HG02763 (cell line): ENCODE data around the gene RHBDF2.
"Not testable (repeated sequence)": the region's sequence is repeated elsewhere in the genome, so short reads cannot be mapped to it uniquely, and the experiment has no call there.

Source experiments
- ATAC-seq: cut with Tn5 transposase; IDR thresholded peaks from one replicate; pipeline ENCODE4 v1.9.1; 2021; ENCODE audit warnings: mild to moderate bottlenecking, moderate library complexity; ENCODE audit not compliant: unreplicated experiment

RHBDF2 gene

GRCh38 chr17:76525513-76525833, 24.2 kb upstream of the RHBDF2 start:
- ATAC-seq, result not testable (repeated sequence)

- ATAC-seq, result no peak
These were observed 23.6 kb upstream of the RHBDF2 start for GRCh38 chr17:76524598-76525512.

DNA sequence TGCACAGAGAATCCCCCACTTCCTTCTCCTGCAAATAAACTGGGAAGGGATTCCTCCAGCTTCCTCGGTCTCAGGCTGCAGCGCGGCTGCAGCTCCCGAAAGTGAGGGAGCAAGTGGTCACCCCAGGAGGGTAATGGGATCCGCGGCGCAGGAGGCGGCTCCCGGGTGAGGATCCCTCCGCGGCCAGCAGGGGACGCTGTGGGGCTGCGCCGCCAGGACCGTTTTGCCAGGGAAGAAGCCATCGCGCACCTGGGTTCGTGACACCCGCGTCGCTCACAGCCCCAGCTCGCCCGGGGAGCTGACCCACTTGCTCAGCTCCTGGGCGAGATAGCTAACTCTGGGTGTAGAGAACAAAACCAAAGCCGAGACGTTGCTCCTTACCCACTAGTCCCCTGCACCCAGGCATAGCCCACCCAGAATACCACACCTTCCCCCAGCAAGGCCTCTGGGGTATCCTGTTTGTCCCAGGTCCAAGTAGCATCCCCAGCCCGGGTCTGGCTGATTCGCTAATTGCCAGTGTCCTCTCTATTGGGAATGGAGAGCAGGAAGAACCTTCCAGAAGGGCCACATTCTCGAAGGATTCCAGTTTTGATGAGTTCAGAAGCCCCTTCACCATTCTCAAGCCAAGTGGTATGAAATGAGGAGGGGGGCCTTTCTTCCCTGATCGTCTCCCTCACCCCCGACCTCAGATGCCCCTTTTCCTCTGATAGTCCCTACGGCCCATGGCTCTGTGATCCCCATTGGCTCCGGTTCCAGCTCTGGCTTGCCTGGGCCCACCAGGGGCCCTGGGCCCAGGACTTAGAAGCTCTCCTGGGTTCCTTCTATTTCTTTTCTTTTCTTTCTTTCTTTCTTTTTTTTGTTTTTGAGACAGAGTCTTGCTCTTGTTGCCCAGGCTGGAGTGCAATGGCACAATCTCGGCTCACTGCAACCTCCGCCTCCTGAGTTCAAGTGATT, 22.1 kb upstream of the RHBDF2 start:
- ATAC-seq, result no peak

- ATAC-seq, result not testable (repeated sequence)
These were observed 20.5 kb upstream of the RHBDF2 start for GRCh38 chr17:76521683-76522082.

DNA sequence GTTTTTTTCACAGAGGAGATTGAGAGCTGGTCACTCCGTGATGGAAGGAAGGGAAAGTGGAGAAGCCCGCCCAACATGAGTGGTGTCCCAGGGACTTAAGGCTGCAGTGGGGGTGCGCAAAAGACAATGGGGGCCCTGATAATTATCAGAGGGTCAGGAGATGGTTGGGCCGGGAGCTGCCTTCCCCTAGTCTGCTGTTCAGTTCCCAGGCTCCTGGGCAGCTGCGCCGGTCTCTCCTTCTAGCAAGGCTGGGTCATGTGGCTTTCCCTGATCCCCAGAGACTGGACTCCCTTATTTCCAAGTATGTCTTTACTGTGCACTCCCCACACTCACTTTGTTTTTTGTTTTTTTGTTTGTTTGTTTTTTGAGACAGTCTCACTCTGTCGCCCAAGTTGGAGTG, 20.0 kb upstream of the RHBDF2 start:
- ATAC-seq, result no peak

DNA sequence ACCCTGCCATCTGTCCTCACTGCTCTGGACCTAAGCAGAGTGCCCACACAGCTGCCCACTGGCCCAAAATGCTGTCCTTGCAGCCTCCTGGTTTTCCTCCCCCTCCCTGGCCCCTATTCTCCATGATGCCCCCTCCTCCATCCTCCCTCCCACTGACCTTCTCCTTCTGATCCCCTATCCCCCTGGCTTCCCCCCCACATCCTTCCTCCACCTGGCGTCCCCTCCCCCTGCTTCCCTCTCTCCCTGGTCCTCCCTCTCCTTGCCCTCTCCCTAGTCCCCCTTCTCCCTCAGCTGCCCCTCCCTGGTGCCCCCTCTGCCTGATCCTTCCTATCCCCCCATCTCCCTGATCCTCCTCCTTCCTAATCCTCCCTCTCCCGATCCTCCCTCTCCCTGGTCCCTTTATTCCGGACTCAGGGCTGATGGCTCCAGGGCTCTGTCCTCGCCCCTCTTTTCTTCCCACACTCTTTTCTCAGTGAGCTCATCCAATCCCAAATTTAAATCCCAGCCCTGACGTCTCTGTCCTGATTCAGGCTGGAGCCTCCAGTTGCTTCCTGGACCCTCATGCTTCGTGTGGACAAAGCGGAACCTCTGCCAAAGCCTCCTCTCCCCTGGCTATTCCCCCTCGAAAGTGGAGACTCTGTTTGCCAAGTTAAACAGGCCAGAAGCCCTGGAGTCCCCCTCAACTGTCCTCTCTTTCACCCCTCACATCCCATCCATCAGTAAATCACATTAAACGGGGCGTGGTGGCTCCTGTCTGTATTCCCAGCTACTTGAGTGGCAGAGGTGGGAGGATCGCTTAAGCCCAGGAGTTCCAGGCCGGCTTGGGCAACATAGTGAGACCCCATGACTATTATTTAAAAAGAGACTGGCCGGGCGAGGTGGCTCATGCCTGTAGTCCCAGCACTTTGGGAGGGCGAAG, 18.1 kb upstream of the RHBDF2 start:
- no peak for ATAC-seq

- ATAC-seq, result no peak
These were observed 16.4 kb upstream of the RHBDF2 start for GRCh38 chr17:76517638-76518038.

- ATAC-seq, result peak; percentile 49
These were observed 14.2 kb upstream of the RHBDF2 start for GRCh38 chr17:76515274-76515949.

DNA sequence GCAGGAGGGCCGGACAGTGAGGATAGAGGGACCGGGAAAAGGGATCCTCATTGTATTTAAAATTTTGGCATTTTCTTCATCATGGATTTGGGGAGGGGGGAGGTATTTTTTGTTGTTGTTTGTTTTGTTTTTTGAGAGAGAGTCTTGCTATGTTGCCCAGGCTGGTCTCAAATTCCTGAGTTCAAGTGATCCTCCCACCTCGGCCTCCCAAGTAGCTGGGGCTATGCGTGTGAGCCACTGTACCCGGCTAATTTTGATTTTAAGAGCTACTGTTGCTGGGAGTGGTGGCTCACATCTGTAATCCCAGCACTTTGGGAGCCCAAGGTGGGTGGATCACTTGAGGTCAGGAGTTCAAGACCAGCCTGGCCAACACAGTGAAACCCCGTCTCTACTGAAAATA, 13.1 kb upstream of the RHBDF2 start:
- ATAC-seq, result not testable (repeated sequence)

- no peak for ATAC-seq
These were observed 12.1 kb upstream of the RHBDF2 start for GRCh38 chr17:76513306-76513692.

DNA sequence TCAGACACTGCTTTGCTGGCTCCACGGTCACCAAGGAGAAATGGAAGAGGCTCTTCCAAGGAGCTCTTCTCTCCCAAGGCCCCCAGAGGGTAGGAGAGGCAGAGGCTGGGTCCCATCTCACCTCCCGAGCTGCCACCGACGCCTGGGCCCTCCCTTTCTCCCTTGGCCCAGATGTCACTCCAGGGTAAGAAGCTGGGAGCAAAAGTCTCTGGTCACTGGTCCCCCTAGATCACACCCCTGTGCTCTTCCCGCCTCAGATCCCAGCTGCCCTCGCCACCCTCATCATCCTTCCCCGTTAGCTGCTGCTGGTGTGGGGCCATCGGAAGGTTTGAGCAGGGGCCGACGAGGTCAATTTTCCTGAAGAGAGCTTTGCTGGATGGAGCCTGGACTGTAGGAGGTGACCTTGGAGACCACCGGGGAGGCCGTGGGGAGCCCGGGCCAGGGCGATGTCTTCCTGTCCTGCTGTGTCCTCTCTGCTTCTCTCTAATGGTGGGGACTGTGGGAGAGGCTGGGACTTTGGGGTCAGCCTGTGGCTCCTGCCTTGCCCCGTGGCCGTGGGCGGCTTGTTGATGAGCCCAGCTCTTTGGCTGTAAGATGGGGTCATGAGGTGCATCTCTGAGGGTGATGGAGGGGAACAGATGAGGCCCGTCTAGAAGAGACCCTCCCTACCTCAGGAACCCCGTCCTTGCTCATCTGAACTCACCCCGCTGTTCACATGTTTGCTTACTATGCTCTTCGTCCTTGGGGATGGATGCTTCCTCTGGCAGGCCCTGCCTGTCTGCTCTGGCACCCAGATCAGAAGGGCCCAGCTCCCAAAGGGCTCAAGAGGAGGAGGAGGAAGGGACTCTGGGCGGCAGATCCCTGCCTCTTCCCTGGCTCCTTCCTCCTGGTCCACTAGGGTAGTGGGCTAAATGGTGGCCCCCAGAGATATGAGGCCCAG, 11.4 kb upstream of the RHBDF2 start:
- no peak for ATAC-seq

GRCh38 chr17:76511668-76512365, 10.6 kb upstream of the RHBDF2 start:
- no peak for ATAC-seq

DNA sequence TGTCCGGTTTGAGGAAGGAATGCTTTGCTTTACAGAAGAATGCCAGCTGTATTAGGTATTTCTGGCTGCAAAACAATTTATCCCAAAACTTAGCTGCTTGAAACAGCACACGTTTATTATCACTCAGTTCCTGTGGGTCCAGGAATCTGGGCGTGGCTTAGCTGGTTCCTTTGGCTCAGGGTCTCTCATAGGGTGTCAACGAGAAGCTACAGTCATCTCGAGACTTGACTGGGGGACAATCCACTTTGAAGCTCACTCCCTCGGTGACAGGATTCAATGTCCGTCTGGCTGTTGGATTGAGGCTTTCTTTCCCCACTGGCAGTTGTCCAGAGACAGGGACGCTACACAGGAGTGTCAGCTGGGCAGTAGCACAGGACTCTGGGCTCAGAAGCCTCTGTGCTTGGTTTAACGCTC, 9.6 kb upstream of the RHBDF2 start:
- no peak for ATAC-seq

GRCh38 chr17:76508472-76509063, 7.3 kb upstream of the RHBDF2 start:
- not testable (repeated sequence) for ATAC-seq

DNA sequence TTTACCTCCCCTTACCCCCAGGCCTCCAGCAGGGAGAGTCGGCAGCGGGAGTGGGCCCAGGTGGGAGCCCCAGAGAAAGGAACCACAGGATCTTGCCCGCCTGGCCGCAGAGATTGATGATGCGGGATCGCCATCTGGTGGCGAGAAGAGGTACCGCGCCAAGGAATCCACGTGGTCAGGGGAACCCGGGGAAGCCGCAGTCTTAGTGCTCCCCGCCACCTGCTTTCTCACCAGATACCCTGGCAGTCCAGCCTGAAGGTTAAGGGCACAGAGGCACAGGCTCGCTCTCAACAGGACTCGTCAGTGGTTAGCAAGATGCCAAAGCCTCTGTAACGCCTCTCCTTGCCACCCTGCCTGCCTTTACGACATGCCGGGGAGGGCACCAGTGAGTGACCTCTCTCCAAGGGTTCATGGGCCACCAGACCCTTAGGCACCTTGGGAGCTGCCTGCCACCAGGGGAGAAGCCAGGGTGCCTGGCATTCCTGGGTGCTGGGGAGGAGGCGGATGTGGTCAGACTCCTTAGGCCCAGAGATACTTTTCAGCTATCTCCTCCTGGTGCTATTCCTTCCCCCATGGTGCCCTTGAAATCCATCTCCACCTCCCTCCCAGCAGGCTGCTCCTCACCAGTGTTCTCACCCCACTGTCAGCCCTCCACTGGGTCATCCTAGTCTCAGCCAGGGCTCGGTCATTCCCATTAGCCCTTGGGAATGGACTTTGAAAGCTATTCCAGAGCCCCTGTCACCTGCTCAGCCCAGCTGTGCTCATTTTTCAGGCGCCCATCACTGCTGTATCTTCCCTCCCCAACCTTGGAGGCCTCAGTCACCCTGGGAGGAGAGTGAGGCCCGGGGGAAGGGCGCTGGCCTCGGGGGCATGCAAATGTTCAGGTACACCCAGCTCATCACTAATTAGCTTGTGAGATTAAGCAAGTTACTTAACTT, 5.5 kb upstream of the RHBDF2 start:
- no peak for ATAC-seq

DNA sequence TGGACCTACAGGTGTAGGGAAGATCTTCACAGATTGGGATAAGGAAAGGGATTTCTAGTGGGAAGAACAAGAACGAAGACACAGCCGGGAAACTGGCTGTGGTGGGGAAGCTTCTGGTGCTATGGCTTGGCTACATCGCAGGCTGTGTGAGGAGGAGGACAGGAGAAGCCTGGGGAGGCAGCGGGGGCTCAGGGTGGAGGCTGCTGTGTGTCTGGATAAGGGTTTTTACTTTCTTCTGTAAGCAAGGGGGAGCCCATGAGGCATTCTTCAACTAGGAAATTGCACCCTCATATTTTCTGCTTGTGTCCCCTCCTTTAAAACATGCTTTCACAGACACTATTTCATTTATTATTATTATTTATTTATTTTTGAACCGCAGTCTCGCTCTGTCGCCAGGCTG, 2.9 kb upstream of the RHBDF2 start:
- no peak for ATAC-seq
